Peyer's patch (tissue), 4 donors: ENCODE measurements around the gene NBPF26.
"Not testable (repeated sequence)": the region's sequence is repeated elsewhere in the genome, so short reads cannot be mapped to it uniquely, and the experiment has no call there.

Source experiments
- CTCF ChIP-seq, 6 experiments: fragments of 450-650 bp in 4 of 6; fragments of 200-600 bp in 2 of 6; sonication (generic) in 1 of 6; IDR thresholded peaks; one replicate each; pipeline ENCODE4 v1.5.1; 2017 to 2019; ENCODE audit warnings: antibody characterized with exemption in 6 of 6, mild to moderate bottlenecking in 3 of 6, moderate library complexity in 1 of 6
- POLR2A ChIP-seq, 2 donors: fragments of 450-650 bp; IDR thresholded peaks; one replicate each; pipeline ENCODE4 v1.5.1; 2017; ENCODE audit warnings: antibody characterized with exemption in 2 of 2, mild to moderate bottlenecking in 2 of 2, moderate library complexity in 2 of 2

DNA sequence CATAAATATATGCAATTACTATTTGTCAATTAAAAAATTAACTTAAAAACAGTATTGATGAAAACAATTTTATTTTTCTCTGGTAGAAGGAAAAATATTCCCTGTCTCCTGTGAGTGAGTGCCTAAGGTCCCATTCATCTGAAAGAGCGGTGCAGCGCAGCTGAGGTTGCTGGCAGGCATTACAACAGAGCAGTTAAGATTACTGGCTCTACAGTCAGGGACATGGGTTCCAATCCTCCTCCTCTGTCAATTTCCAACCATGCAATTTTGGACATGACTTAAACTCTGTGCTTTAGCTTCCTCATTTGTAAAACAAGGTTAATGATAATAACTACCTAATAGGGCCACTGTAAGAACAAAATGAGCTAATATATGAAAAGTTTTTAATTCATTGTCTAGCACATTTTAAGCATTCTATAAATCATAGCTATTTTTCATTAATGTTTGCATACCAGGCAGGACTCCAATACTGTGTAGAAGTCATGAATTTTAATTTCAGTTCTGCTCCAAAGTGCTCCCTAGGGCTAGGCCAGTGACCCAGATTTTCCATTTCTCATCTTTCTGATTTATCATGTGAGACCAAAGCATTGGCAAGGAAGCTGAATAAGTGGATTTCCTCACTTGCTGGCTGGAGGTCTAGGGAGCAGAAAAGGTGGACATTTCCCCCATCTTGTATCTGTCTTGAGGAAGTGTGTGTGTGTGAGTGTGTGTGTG lies 43.5 kb upstream of the NBPF26 start:
- not testable (repeated sequence) for TF ChIP-seq CTCF, POLR2A (IDR thresholded peaks at IDR 0.05)
